WTC11 (cell line): ENCODE data around the gene PCDHGB5.

Experiments
- CDX4 ChIP-seq: fragments of 250-450 bp; sonication (Bioruptor Pico); IDR thresholded peaks from 2 replicates; pipeline ENCODE4 v1.9.0; 2021; ENCODE audit warnings: moderate library complexity, mild to moderate bottlenecking, inconsistent platforms, borderline replicate concordance
- CREB1 ChIP-seq: sonication (generic); formaldehyde crosslinking; IDR thresholded peaks from 2 replicates; pipeline ENCODE4 v1.8.0; 2023; ENCODE audit warnings: mild to moderate bottlenecking, missing genetic modification reagents
- CTCF ChIP-seq: fragments of 200-600 bp; IDR thresholded peaks from 2 replicates; pipeline ENCODE4 v1.8.0; 2022; ENCODE audit warnings: antibody characterized with exemption
- ELF4 ChIP-seq: sonication (generic); formaldehyde crosslinking; IDR thresholded peaks from 2 replicates; pipeline ENCODE4 v1.8.1; 2022; ENCODE audit warnings: low read depth, mild to moderate bottlenecking, moderate library complexity, missing genetic modification reagents
- IRF1 ChIP-seq: sonication (generic); formaldehyde crosslinking; IDR thresholded peaks from 2 replicates; pipeline ENCODE4 v1.8.0; 2023; ENCODE audit warnings: missing genetic modification reagents
- MAX ChIP-seq: sonication (generic); formaldehyde crosslinking; IDR thresholded peaks from 2 replicates; pipeline ENCODE4 v1.8.0; 2022; ENCODE audit warnings: mild to moderate bottlenecking, missing genetic modification reagents
- NFATC4 ChIP-seq: fragments of 250-450 bp; sonication (Bioruptor Pico); IDR thresholded peaks from 2 replicates; pipeline ENCODE4 v1.9.0; 2021; ENCODE audit warnings: mild to moderate bottlenecking
- ZNF263 ChIP-seq: sonication (generic); formaldehyde crosslinking; IDR thresholded peaks from 2 replicates; pipeline ENCODE4 v1.8.1; 2022; ENCODE audit warnings: low read depth, mild to moderate bottlenecking, moderate library complexity, missing genetic modification reagents
- ZNF281 ChIP-seq: sonication (generic); formaldehyde crosslinking; IDR thresholded peaks from 2 replicates; pipeline ENCODE4 v1.8.0; 2023; ENCODE audit warnings: mild to moderate bottlenecking, missing genetic modification reagents
- TF ChIP-seq, protein P1 (sequence below): sonication (generic); formaldehyde crosslinking; IDR thresholded peaks from 2 replicates; pipeline ENCODE4 v1.8.0; 2022; ENCODE audit warnings: mild to moderate bottlenecking, missing genetic modification reagents
- TF ChIP-seq, protein P2 (sequence below): sonication (generic); formaldehyde crosslinking; IDR thresholded peaks from 2 replicates; pipeline ENCODE4 v1.8.1; 2022; ENCODE audit warnings: mild to moderate bottlenecking, missing genetic modification reagents, moderate library complexity, borderline replicate concordance
- TF ChIP-seq, protein P3 (sequence below): sonication (generic); formaldehyde crosslinking; IDR thresholded peaks from 2 replicates; pipeline ENCODE4 v1.8.1; 2022; ENCODE audit warnings: mild to moderate bottlenecking, moderate library complexity, missing genetic modification reagents

DNA sequence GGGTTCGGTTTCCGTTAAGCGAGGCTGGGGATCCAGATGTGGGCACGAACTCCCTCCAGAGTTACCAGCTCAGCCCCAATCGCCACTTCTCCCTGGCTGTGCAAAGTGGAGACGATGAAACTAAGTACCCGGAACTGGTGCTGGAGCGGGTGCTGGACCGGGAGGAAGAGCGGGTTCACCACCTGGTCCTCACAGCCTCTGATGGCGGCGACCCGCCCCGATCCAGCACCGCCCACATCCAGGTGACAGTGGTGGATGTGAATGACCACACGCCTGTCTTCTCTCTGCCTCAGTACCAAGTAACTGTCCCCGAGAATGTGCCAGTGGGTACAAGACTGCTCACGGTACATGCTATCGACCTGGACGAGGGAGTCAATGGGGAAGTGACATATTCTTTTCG lies 14.4 kb upstream of the PCDHGB5 start:
- TF ChIP-seq, protein P1, sequence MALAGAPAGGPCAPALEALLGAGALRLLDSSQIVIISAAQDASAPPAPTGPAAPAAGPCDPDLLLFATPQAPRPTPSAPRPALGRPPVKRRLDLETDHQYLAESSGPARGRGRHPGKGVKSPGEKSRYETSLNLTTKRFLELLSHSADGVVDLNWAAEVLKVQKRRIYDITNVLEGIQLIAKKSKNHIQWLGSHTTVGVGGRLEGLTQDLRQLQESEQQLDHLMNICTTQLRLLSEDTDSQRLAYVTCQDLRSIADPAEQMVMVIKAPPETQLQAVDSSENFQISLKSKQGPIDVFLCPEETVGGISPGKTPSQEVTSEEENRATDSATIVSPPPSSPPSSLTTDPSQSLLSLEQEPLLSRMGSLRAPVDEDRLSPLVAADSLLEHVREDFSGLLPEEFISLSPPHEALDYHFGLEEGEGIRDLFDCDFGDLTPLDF: no peak
- no peak for TF ChIP-seq CTCF
- TF ChIP-seq ZNF281: no peak
- TF ChIP-seq NFATC4 (CRISPR knock-in tag): no peak
- no peak for TF ChIP-seq MAX (CRISPR knock-in tag)
- TF ChIP-seq IRF1: no peak
- TF ChIP-seq ZNF263 (CRISPR knock-in tag): no peak
- no peak for TF ChIP-seq ELF4 (CRISPR knock-in tag)
- TF ChIP-seq, protein P2, sequence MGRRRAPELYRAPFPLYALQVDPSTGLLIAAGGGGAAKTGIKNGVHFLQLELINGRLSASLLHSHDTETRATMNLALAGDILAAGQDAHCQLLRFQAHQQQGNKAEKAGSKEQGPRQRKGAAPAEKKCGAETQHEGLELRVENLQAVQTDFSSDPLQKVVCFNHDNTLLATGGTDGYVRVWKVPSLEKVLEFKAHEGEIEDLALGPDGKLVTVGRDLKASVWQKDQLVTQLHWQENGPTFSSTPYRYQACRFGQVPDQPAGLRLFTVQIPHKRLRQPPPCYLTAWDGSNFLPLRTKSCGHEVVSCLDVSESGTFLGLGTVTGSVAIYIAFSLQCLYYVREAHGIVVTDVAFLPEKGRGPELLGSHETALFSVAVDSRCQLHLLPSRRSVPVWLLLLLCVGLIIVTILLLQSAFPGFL (CRISPR knock-in tag): no peak
- TF ChIP-seq, protein P3, sequence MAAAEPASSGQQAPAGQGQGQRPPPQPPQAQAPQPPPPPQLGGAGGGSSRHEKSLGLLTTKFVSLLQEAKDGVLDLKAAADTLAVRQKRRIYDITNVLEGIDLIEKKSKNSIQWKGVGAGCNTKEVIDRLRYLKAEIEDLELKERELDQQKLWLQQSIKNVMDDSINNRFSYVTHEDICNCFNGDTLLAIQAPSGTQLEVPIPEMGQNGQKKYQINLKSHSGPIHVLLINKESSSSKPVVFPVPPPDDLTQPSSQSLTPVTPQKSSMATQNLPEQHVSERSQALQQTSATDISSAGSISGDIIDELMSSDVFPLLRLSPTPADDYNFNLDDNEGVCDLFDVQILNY: no peak
- TF ChIP-seq CREB1 (CRISPR knock-in tag): no peak
- TF ChIP-seq CDX4 (CRISPR knock-in tag): no peak
